ENCODE measurements around the gene ITSN2.

ITSN2 gene

GRCh38 chr2:24176326-24176725, 184.0 kb downstream of the ITSN2 start:
- TF ChIP-seq CTCF (conservative IDR thresholded peaks at IDR 0.05; ENCODE audit: control insufficient read depth, insufficient read depth, low read depth, low read length), result no peak
- H3K4me3 ChIP-seq (ENCODE audit: control insufficient read depth, low read depth, low read length), result no peak overlapping the region
- no peak for DNase-seq (ENCODE audit: low read depth)

GRCh38 chr2:24175631-24176187, 184.6 kb downstream of the ITSN2 start:
- no peak for TF ChIP-seq CTCF (conservative IDR thresholded peaks at IDR 0.05; ENCODE audit: control insufficient read depth, insufficient read depth, low read depth, low read length)
- H3K4me3 ChIP-seq (ENCODE audit: control insufficient read depth, low read depth, low read length), result no peak overlapping the region

GRCh38 chr2:24174851-24175277, 185.5 kb downstream of the ITSN2 start, which contains the start of gene FAM228A:
Gene FAM228A, plus strand, starts transcription at chr2:24175053. Its CDS starts 428 bp downstream, at chr2:24175481.
- no peak for TF ChIP-seq CTCF (conservative IDR thresholded peaks at IDR 0.05; ENCODE audit: control insufficient read depth, insufficient read depth, low read depth, low read length)
- no peak within 1 kb of the TSS for H3K4me3 ChIP-seq (ENCODE audit: control insufficient read depth, low read depth, low read length)
- no peak for DNase-seq (ENCODE audit: low read depth)

More at GRCh38 chr2:24175631-24176187, 184.6 kb downstream of the ITSN2 start:
- DNase-seq (ENCODE audit: low read depth), result no peak

GRCh38 chr2:24169023-24169422, 191.3 kb downstream of the ITSN2 start:
- no peak overlapping the region for H3K4me3 ChIP-seq (ENCODE audit: control insufficient read depth, low read depth, low read length)
- no peak for TF ChIP-seq CTCF (conservative IDR thresholded peaks at IDR 0.05; ENCODE audit: control insufficient read depth, insufficient read depth, low read depth, low read length)
- DNase-seq (ENCODE audit: low read depth), result no peak

GRCh38 chr2:24164416-24164973, 195.8 kb downstream of the ITSN2 start:
- peak; percentile 36 for DNase-seq (ENCODE audit: low read depth)
- peak; percentile 69 for TF ChIP-seq CTCF (conservative IDR thresholded peaks at IDR 0.05; ENCODE audit: control insufficient read depth, insufficient read depth, low read depth, low read length)
- no peak overlapping the region for H3K4me3 ChIP-seq (ENCODE audit: control insufficient read depth, low read depth, low read length)

- no peak overlapping the region for H3K4me3 ChIP-seq (ENCODE audit: control insufficient read depth, low read depth, low read length)
- TF ChIP-seq CTCF (conservative IDR thresholded peaks at IDR 0.05; ENCODE audit: control insufficient read depth, insufficient read depth, low read depth, low read length), result no peak
- DNase-seq (ENCODE audit: low read depth), result no peak
Observed at GRCh38 chr2:24163601-24164000, 196.7 kb downstream of the ITSN2 start.

Data from fibroblast of mammary gland (primary cell).